K562 (cell line): ENCODE data around the gene GABRA6.

Experiments used
- DIDO1 ChIP-seq: fragments of 450-650 bp; IDR thresholded peaks from 2 replicates; pipeline ENCODE4 v1.6.1; 2016; ENCODE audit warnings: low read depth, missing biosample characterization, missing genetic modification characterization
- FOSL1 ChIP-seq: fragments of 200-800 bp; sonication (Bioruptor generic); conservative IDR thresholded peaks from 2 replicates; pipeline ENCODE4 v1.6.1; 2016; ENCODE audit warnings: missing genetic modification characterization, missing compliant biosample characterization
- IRF2 ChIP-seq: sonication (generic); formaldehyde crosslinking; IDR thresholded peaks from 2 replicates; pipeline ENCODE4 v1.8.1; 2022; ENCODE audit warnings: mild to moderate bottlenecking, missing genetic modification reagents
- SMAD1 ChIP-seq: fragments of 150-350 bp; IDR thresholded peaks from 2 replicates; pipeline ENCODE4 v1.6.1; 2014; ENCODE audit warnings: low read length, low read depth; ENCODE audit not compliant: partially characterized antibody

DNA sequence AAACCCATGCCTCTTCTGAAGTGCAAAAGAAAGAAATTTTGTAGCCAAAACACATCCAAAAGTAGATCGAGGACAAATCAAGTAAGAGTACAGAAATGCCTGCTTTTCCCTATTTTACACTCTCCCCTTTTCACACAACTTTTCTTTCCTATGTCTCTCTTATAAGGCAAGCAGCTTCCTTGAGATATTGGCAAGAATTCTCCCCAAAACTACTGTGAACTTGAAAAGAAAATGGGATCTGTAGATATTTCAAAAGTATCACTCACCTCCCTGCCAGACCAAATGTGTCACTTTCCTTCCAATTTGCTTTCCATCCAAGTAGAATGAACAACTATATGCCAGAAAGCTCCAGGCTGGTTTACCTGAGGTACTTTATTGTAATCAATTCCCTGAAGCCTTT lies 47.9 kb upstream of the GABRA6 start:
- TF ChIP-seq IRF2 (CRISPR knock-in tag) = no peak
- TF ChIP-seq DIDO1 (tag) = no peak
- no peak for TF ChIP-seq SMAD1
- no peak for TF ChIP-seq FOSL1 (tag)
